ENCODE data around the gene PPP3R1.
A peak's percentile ranks its signal among the peaks of the same experiment; 100 is the strongest.

GRCh38 chr2:68225119-68225632 is 27.2 kb downstream of the PPP3R1 start:
- no peak for TF ChIP-seq EZH2phosphoT487 (conservative IDR thresholded peaks at IDR 0.05; ENCODE audit: low read length)
- peak; percentile 20 for TF ChIP-seq CTCF (IDR thresholded peaks at IDR 0.05; ENCODE audit: insufficient read depth, low read length, poor library complexity, severe bottlenecking)

Data from SU-DHL-6 (cell line).